ENCODE data around the gene ACTMAP. TPM values are rescaled to one million over a fixed set of nuclear protein-coding genes. Genes with fewer than 3 reads are reported as not detected.

The ACTMAP gene
- total and polyA plus RNA-seq, 4 donors, result 0.93 to 7.7 (median 3.0) TPM

DNA sequence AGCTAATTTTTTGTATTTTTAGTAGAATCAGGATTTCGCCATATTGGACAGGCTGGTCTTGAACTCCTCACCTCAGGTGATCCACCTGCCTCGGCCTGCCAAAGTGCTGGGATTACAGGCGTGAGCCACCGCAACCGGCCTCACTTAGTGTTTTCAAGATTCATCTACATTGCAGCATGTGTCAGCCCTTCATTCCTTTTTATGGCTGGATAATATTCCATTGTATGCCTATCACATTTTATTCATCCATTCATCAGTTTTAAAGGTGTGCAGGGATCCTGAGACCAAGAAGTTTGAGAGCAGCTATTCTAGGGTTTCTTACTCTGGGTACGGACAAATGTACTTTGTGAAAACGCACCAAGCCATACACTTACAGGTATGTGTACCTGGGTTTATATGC, 42.7 kb downstream of the ACTMAP start (continued):
- TF ChIP-seq ZBTB33 (IDR thresholded peaks at IDR 0.05) (no peak), NR2F2 (IDR thresholded peaks at IDR 0.05) (no peak), FOXA2 (IDR thresholded peaks at IDR 0.05) (no peak), ATF3 (IDR thresholded peaks at IDR 0.05) (no peak), GABPA (IDR thresholded peaks at IDR 0.05 in 1 of 2, conservative IDR thresholded peaks at IDR 0.05 in 1 of 2) (no peak)

GRCh38 chr19:40705950-40706619, 44.2 kb downstream of the ACTMAP start:
- no peak for TF ChIP-seq HNF4G (IDR thresholded peaks at IDR 0.05)
- no peak for TF ChIP-seq EGR1 (IDR thresholded peaks at IDR 0.05; ENCODE audit: low read depth in 2 of 2)
- no peak for TF ChIP-seq FOXA2 (IDR thresholded peaks at IDR 0.05)
- TF ChIP-seq RXRA (IDR thresholded peaks at IDR 0.05), result no peak
- no peak for TF ChIP-seq FOXA1 (IDR thresholded peaks at IDR 0.05)
- TF ChIP-seq YY1 (IDR thresholded peaks at IDR 0.05), result no peak
- no peak for TF ChIP-seq TAF1 (conservative IDR thresholded peaks at IDR 0.05)
- TF ChIP-seq CTCF (IDR thresholded peaks at IDR 0.05; ENCODE audit: low read depth, low read length, missing input control), result no peak
- TF ChIP-seq GABPA (IDR thresholded peaks at IDR 0.05 in 1 of 2, conservative IDR thresholded peaks at IDR 0.05 in 1 of 2), result no peak
- TF ChIP-seq NR2F2 (IDR thresholded peaks at IDR 0.05), result no peak
- no peak for TF ChIP-seq JUND (IDR thresholded peaks at IDR 0.05)
- no peak for TF ChIP-seq ZBTB33 (IDR thresholded peaks at IDR 0.05)
- no peak for TF ChIP-seq HNF4A (conservative IDR thresholded peaks at IDR 0.05)
- no peak for TF ChIP-seq MAX (IDR thresholded peaks at IDR 0.05)
- no peak for TF ChIP-seq REST (IDR thresholded peaks at IDR 0.05)
- no peak for TF ChIP-seq SP1 (IDR thresholded peaks at IDR 0.05)
- TF ChIP-seq RAD21 (IDR thresholded peaks at IDR 0.05), result no peak
- no peaks in the 10 kb centered on the region for H3K4me1 ChIP-seq (ENCODE audit: control insufficient read depth in 4 of 4, insufficient read depth in 4 of 4, low read length in 3 of 4)
- H3K4me3 ChIP-seq (ENCODE audit: low read depth in 1 of 3, low read length in 3 of 3), result no peak overlapping the region
- no peak overlapping the region for H3K27ac ChIP-seq (ENCODE audit: low read depth in 1 of 2, low read length in 2 of 2)
- H3K27me3 ChIP-seq (ENCODE audit: control insufficient read depth in 4 of 4, insufficient read depth in 4 of 4, low read length in 3 of 4), result no peaks in the 10 kb centered on the region
- no peak overlapping the region for H3K9ac ChIP-seq (ENCODE audit: low read depth in 1 of 2, low read length in 2 of 2)
- H3K9me3 ChIP-seq (ENCODE audit: control insufficient read depth in 4 of 4, low read length in 3 of 4), result no peaks in the 10 kb centered on the region
- peaks cover 20 to 60% (median 39%) of the 10 kb centered on the region in 4 donors for H3K36me3 ChIP-seq (ENCODE audit: control insufficient read depth in 4 of 4, insufficient read depth in 3 of 4, low read depth in 1 of 4, low read length in 3 of 4)
- 95% methylated on average over 7 of the region's 7 CpGs for WGBS
- DNase-seq (ENCODE audit: low spot score), result no peak

Measured in liver (tissue), 9 donors.